Activated CD8-positive, alpha-beta memory T cell treated with anti-CD3 and anti-CD28 coated beads, Interleukin-2, amount 10 ng/mL, durations not matched to agents 7 days and 5 days (primary cell): Measurements from ENCODE around the gene GCNT1. TPM values are rescaled to one million over a fixed set of nuclear protein-coding genes. Genes with fewer than 3 reads are reported as not detected.

Source experiments
- ATAC-seq: fragments of 150-1000 bp; cut with Tn5 transposase; one replicate; pipeline ENCODE4 v1.10.0; 2021; ENCODE audit warnings: moderate library complexity
- CTCF ChIA-PET: fragments of 350-600 bp; sonication (Branson Sonifier 250); formaldehyde crosslinking; loops from one replicate; lab custom pipeline; 2021; ENCODE audit warnings: antibody characterized with exemption; lab: Charles Lee
- DNase-seq: peaks from one replicate; pipeline ENCODE4 v3.0.0-alpha.2; 2020
- H3K27ac Mint-ChIP-seq: one replicate; pipeline ENCODE4 v1.8.0; 2021; ENCODE audit warnings: mild to moderate bottlenecking, mixed read lengths
- H3K27me3 Mint-ChIP-seq: one replicate; pipeline ENCODE4 v1.8.0; 2021; ENCODE audit warnings: mixed read lengths
- H3K36me3 Mint-ChIP-seq: one replicate; pipeline ENCODE4 v1.8.0; 2021; ENCODE audit warnings: mild to moderate bottlenecking, mixed read lengths
- H3K4me1 Mint-ChIP-seq: one replicate; pipeline ENCODE4 v1.8.0; 2021; ENCODE audit warnings: mixed read lengths
- H3K4me3 Mint-ChIP-seq: one replicate; pipeline ENCODE4 v1.8.0; 2021; ENCODE audit warnings: mild to moderate bottlenecking, moderate library complexity, mixed read lengths
- H3K9me3 Mint-ChIP-seq: one replicate; pipeline ENCODE4 v1.8.0; 2022; ENCODE audit warnings: low read depth, mixed read lengths
- total RNA-seq, 2 experiments: library from RNA; stranded (reverse); gene quantifications; one replicate each; pipeline ENCODE4 v1.2.3, GENCODE V29; 2021

Gene GCNT1
- total RNA-seq = 10 to 100 TPM; 23.0 to 25.0 TPM

DNA sequence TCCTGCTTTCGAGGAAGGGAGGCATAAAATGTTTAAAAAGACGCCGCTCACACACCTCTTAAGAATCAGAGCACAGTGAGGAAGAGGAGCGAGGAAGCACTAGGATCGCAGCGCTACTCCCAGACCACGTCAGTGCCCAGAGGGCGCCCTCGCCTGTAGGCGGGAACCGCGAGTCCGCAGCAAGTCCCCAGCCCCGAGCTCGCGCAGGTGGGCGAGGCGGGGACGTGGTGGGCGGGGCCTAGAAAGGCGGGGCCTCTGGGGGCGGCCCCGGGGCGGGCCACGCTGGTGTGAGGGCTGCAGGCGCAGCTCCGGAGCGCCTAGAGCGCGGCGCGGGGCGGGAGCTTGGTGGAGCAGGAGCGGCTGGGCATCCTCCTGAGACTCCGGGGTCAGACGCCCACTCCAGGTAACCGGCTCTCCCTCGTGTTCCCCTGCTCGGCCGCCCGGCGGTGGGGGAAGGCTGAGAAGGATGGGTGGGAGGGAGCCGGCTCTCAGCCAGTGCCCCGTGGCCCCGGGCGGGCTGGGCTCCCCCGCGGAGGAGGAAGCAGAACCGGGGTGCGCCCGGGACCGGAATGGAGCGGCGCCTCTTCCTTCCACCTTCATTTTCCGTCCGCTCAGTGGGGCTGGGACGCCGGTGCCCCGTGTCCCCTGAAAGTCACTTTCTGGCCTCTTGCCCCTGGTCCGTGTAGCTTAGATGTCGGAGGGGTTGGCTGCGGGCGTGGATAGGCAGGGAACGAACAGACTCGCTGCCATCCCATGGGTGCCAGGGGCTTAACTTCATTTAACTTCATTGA lies at the start of gene GCNT1:
GCNT1 (plus strand) TSS at position 280 of the 791 bp plus-strand sequence. CDS start 43,200 bp downstream, outside the sequence.
- Mint-ChIP-seq H3K9me3 (no peaks in the 10 kb centered on the region), H3K36me3 (peaks cover 21% of the 10 kb centered on the region), H3K27ac (peak within 1 kb of the TSS; percentile 87), H3K27me3 (no peaks in the 10 kb centered on the region), H3K4me3 (peak within 1 kb of the TSS; percentile 89), H3K4me1 (peaks cover 48% of the 10 kb centered on the region)
- ATAC-seq (peak; percentile 97), DNase-seq (peak; percentile 95)
- CTCF ChIA-PET = interaction anchor here (0.6 to 12.6 kb wide), 18 partner anchors 13 to 1431 kb away, joined by 3 to 120 read pairs (median 5); partner anchors contain the start of gene CARNMT1

DNA sequence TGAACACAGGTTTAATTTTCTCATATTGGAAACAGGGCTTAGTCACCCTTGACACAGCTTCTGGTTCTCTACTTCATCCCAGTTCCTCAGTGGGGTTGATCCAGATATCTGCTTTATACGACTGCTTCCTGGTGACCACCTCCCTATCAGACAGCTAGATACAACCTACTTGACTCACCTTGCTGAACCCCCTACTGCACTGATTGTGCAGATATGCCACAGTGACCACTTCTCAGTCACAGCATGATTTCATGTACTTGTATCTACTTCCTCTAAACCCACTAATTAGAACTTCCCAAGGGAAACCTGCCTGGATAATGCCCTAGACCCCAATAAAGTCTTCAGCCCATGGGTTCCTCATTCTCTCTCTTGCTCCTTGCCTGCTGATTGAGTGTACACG lies 46.3 kb upstream of the GCNT1 start:
- CTCF ChIA-PET = interaction anchor here (1.2 kb wide), 1 partner anchor 28 kb away, joined by 3 read pairs; no protein-coding TSS in a partner anchor
- peaks cover 47% of the 10 kb centered on the region for H3K4me1 Mint-ChIP-seq
- H3K4me3 Mint-ChIP-seq = no peak overlapping the region
- DNase-seq = no peak
- ATAC-seq = no peak
- H3K36me3 Mint-ChIP-seq = peaks cover 27% of the 10 kb centered on the region
- H3K9me3 Mint-ChIP-seq = peaks cover 8% of the 10 kb centered on the region
- H3K27me3 Mint-ChIP-seq = no peaks in the 10 kb centered on the region
- H3K27ac Mint-ChIP-seq = no peak overlapping the region

DNA sequence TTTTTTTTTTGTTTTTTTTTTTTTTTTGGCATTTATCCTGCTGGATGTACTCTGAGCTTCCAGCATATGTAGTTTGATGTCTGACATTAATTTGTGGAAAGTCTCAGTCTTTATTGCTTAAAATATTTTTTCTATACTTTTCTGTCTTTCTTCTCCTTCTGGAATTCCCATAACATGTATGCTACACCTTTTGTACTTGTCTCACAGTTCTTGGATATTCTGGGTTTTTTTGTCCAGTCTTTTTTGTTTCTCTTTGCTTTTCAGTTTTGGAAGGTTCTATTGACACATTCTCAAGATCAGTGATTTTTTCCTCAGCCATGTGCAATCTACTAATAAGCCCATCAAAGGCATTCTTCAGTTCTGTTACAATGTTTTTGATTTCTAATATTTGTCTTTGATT lies 45.3 kb upstream of the GCNT1 start:
- no peak overlapping the region for H3K4me3 Mint-ChIP-seq
- H3K27me3 Mint-ChIP-seq = no peaks in the 10 kb centered on the region
- peaks cover 29% of the 10 kb centered on the region for H3K36me3 Mint-ChIP-seq
- no peak overlapping the region for H3K27ac Mint-ChIP-seq
- DNase-seq = no peak
- peaks cover 39% of the 10 kb centered on the region for H3K4me1 Mint-ChIP-seq
- CTCF ChIA-PET = interaction anchor here (1.2 kb wide), 1 partner anchor 27 kb away, joined by 3 read pairs; no protein-coding TSS in a partner anchor
- H3K9me3 Mint-ChIP-seq = peaks cover 8% of the 10 kb centered on the region
- ATAC-seq = no peak

DNA sequence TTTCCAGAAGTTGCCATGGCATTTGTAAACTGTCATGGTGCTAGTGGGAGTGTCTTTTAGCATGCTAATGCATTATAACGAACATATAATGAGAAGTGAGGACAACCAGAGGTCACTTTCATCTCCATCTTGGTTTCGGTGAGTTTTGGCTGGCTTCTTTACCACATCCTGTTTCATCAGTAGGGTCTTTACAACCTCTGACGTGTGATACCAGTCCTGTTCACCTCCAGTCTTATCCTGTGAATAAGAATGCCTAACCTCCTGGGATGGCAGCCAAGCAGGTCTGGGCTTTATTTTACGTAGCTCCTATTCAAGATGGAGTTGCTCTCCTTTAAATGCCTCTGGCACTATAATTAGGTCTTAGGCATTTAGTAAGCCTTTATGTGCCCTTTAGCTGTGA lies 44.3 kb upstream of the GCNT1 start:
- peak; percentile 36 for ATAC-seq
- CTCF ChIA-PET = no interaction called here
- Mint-ChIP-seq H3K4me1 (peaks cover 35% of the 10 kb centered on the region), H3K9me3 (peaks cover 8% of the 10 kb centered on the region), H3K4me3 (no peak overlapping the region), H3K27ac (peak overlapping the region; percentile 41), H3K27me3 (no peaks in the 10 kb centered on the region), H3K36me3 (peaks cover 29% of the 10 kb centered on the region)
- DNase-seq = peak; percentile 48

DNA sequence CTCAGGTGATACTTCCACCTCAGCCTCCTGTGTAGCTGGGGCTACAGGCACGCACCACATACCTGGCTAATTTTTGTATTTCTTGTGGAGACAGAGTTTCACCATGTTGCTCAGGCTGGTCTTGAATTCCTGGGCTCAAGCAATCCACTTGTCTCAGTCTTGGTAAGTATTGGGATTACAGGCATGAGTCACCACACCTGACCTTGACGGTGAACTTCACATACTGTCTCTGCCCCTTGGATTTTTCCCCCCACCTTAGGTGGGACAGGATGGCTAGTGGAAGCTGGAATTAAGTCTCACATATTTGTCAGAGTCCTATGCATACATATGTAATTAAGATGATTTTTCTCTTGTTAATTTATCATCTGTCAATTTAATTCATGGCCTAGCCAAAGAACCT lies 43.8 kb upstream of the GCNT1 start:
- CTCF ChIA-PET = no interaction called here
- H3K36me3 Mint-ChIP-seq = peaks cover 29% of the 10 kb centered on the region
- DNase-seq = no peak
- H3K9me3 Mint-ChIP-seq = peaks cover 8% of the 10 kb centered on the region
- H3K27ac Mint-ChIP-seq = peak overlapping the region; percentile 47
- no peaks in the 10 kb centered on the region for H3K27me3 Mint-ChIP-seq
- peaks cover 35% of the 10 kb centered on the region for H3K4me1 Mint-ChIP-seq
- no peak overlapping the region for H3K4me3 Mint-ChIP-seq
- ATAC-seq = peak; percentile 12

DNA sequence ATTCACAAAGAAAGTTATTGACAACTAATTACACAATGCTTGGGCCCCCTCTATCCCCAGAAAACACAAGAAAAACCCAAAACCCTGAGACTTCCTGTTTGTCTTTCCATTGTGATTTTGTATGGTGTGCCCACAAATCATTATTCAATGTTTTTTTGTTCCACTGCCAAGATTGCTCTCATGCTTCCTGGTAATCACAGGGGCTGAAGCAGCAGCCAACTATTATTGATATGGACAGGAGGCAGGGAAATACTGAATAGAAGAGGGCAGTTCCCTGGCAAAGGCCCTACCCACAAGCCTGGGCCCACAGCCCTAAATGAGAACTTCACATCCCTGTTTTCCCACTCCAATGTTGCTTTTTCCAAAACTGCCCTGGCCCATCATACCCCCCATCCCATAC lies 43.3 kb upstream of the GCNT1 start:
- CTCF ChIA-PET = no interaction called here
- ATAC-seq = no peak
- H3K27ac Mint-ChIP-seq = no peak overlapping the region

DNA sequence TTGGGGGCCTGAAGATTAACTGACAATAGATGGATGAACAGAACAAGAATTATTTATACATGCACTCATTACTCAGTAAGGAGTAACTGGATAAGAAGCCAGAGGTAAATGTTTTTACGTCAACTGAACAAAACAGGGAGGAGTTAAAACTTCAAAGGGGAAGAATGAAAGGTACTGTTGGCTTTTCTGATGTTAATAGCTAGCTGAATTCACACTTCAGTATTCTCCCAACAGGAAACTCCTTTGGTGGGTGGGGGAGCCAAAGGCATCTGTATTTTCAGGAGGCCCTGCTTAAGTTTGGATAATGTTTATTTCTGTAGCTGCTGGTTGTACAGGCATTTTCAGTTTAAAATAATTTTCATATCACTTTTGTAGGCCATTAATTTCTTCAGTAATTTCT lies 41.6 kb upstream of the GCNT1 start:
- H3K27me3 Mint-ChIP-seq = no peaks in the 10 kb centered on the region
- H3K36me3 Mint-ChIP-seq = peaks cover 33% of the 10 kb centered on the region
- CTCF ChIA-PET = interaction anchor here (1.2 kb wide), 1 partner anchor 24 kb away, joined by 3 read pairs; no protein-coding TSS in a partner anchor
- DNase-seq (no peak), ATAC-seq (no peak)
- H3K4me1 Mint-ChIP-seq = peaks cover 37% of the 10 kb centered on the region
- H3K9me3 Mint-ChIP-seq = peaks cover 8% of the 10 kb centered on the region
- H3K4me3 Mint-ChIP-seq = no peak overlapping the region
- no peak overlapping the region for H3K27ac Mint-ChIP-seq

More for the DNA sequence above, 43.3 kb upstream of the GCNT1 start:
- DNase-seq = no peak
- H3K4me3 Mint-ChIP-seq = no peak overlapping the region
- peaks cover 26% of the 10 kb centered on the region for H3K36me3 Mint-ChIP-seq
- H3K9me3 Mint-ChIP-seq = peaks cover 8% of the 10 kb centered on the region
- no peaks in the 10 kb centered on the region for H3K27me3 Mint-ChIP-seq
- H3K4me1 Mint-ChIP-seq = peaks cover 35% of the 10 kb centered on the region

DNA sequence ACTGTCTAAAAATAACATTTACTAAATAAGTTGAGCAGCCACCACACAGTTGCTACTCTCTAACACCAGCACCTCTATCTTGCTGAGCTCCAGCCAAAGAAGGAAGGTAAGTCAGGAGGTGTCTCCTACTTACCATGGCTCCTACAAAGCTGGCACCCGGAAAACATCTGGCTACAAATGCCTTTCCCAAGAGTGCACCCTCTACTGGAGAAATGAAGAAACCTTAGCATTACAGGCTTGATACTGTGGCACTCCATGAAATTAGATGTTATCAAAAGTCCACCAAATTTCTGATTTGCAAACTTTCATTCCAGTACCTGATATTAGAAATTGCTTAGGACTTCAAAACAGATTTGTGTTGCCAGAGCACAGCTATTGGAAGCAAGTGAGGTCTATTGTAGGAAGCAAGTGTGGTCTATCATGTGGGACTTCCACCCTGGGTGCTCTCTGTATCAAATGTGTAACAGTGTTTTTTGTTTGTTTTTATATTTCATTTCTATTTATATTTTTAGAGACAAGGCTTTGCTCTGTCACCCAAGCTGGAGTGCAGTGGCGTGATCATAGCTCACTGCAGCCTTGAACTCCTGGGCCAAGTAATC lies 39.1 kb upstream of the GCNT1 start:
- H3K4me1 Mint-ChIP-seq = peaks cover 38% of the 10 kb centered on the region
- H3K9me3 Mint-ChIP-seq = no peaks in the 10 kb centered on the region
- DNase-seq (no peak), ATAC-seq (no peak)
- H3K27me3 Mint-ChIP-seq = no peaks in the 10 kb centered on the region
- no peak overlapping the region for H3K4me3 Mint-ChIP-seq
- peaks cover 18% of the 10 kb centered on the region for H3K36me3 Mint-ChIP-seq
- CTCF ChIA-PET = interaction anchor here (0.6 to 1.8 kb wide), 9 partner anchors 10 to 557 kb away, joined by 3 to 8 read pairs (median 4); no protein-coding TSS in a partner anchor
- no peak overlapping the region for H3K27ac Mint-ChIP-seq

DNA sequence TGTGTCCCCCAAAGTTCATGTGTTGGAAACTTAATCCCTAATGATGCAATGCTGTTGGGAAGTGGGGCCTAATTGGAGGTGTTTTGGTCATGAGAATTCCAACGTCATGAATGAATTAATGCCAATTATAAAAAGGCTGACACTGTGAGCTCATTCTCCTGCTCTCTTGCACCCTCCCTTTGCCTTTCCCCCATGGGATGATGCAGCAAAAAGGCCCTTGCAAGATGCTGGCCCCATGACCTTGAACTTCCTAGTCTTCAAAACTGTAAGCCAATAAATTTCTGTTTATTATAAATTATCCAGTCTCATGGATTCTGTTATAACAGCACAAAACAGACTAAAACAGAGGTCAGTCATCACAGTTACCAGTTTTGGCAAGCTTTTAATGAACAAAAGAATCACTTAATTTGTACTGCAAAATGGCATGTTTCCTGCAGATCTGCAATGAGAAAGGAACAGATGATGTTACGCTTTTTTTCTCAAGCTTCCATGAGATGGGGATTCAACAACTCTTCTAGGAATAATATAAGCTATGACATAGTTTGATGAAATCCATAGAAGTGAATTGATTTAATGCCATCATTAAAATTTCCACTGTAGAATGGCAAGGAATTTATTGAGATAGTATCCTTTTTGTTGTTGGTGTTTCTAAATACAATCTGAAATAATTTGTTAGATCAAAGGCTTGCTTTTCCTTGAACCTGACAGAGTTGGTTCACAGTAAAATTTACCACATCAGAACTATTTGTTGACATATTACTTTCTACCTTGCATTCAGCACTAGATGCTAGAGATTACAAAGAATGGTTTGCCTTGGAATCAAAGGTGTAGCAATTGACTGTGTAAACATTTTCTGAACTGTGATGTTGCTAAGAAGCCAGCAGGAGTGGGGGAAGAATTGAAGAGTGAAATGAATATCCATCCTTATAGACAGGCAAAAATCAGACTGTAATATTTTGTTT lies 35.5 kb upstream of the GCNT1 start:
- peak; percentile 45 for ATAC-seq
- Mint-ChIP-seq H3K36me3 (peaks cover 9% of the 10 kb centered on the region), H3K27me3 (no peaks in the 10 kb centered on the region), H3K4me1 (peaks cover 31% of the 10 kb centered on the region), H3K27ac (peak overlapping the region; percentile 75), H3K4me3 (peak overlapping the region; percentile 4), H3K9me3 (no peaks in the 10 kb centered on the region)
- no peak for DNase-seq
- CTCF ChIA-PET = interaction anchor here (0.5 to 1.0 kb wide), 3 partner anchors 19 to 47 kb away, joined by 3 to 4 read pairs (median 3); no protein-coding TSS in a partner anchor

DNA sequence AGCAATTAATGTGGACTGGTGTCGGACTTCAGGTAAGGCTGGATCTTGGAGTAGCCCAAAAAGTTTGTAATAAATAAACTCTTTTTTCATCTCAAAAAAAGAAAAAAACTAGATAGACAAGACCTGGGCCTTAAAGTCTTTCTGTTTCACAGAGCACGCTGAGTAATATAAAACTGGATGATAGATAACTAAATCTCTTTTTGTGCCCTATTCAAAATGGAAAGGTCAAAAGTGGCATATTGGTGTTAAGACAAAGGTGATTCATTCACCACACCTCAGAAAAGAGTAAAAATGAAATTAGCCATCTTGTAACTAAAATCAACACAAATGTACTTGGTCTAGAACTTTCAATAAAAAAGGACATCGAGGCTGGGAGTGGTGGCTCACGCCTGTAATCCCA lies 34.5 kb upstream of the GCNT1 start:
- Mint-ChIP-seq H3K27ac (peak overlapping the region; percentile 75), H3K4me3 (no peak overlapping the region), H3K4me1 (peaks cover 31% of the 10 kb centered on the region), H3K9me3 (no peaks in the 10 kb centered on the region), H3K27me3 (no peaks in the 10 kb centered on the region), H3K36me3 (peaks cover 9% of the 10 kb centered on the region)
- DNase-seq (no peak), ATAC-seq (peak; percentile 75)
- CTCF ChIA-PET = interaction anchor here (1.0 kb wide), 2 partner anchors 20 to 23 kb away, joined by 3 read pairs; no protein-coding TSS in a partner anchor

DNA sequence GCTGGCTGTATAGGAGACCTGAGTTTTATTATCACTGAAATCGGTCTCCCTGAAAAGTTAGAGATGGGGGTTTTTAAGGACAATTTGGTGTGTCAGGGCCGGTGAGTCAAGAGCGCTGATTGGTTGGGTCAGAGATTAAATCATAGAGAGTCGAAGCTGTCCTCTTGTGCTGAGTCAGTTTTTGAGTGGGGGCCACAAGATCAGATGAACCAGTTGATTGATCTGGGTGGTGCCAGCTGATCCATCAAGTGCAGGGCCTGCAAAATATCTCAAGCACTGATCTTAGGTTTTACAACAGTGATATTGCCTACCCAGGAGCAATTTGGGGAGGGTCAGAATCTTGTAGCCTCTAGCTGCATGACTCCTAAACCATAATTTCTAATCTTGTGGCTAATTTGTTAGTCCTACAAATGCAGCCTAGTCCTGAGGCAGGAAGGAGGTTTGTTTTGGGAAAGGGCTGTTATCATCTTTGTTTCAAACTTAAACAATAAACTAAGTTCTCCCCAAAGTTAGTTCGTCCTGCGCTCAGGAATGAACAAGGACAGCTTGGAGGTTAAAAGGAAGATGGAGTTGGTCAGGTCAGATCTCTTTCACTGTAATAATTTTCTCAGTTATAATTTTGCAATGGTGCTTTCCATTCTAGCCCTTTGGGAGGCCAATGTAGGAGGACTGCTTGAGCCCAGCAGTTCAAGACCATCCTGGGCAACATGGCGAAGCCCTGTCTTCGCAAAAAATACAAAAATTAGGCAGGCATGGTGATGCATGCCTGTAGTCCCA lies 33.1 kb upstream of the GCNT1 start:
- DNase-seq (no peak), ATAC-seq (no peak)
- no peak overlapping the region for H3K27ac Mint-ChIP-seq

DNA sequence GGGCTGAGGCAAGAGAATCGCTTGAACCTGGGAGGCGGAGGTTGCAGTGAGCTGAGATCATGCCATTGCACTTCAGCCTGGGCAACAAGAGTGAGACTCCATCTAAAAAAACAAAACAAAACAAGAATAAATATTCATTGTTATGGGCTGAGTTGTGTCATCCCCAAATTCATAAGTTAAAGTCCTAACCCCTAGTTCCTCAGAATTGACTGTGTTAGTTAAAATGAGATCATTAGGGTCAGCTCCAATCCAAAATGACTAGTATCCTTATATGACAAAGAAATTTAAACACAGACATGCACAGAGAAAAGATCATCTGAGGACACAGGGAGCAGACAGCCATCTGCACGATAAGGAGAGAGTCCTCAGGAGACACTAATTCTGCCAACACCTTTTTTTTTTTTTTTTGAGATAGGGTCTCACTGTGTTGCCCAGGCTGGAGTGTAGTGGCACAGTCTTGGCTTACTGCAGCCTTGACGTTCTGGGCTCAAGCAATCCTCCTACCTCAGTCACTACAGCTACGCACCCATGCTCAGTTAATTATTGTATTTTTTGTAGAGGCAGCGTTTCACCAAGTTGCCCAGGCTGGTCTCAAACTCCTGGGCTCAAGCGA lies 32.1 kb upstream of the GCNT1 start:
- no peak overlapping the region for H3K4me3 Mint-ChIP-seq
- no peaks in the 10 kb centered on the region for H3K9me3 Mint-ChIP-seq
- H3K4me1 Mint-ChIP-seq = peaks cover 31% of the 10 kb centered on the region
- CTCF ChIA-PET = interaction anchor here (1.0 to 1.1 kb wide), 2 partner anchors 22 to 25 kb away, joined by 3 read pairs; no protein-coding TSS in a partner anchor
- DNase-seq (no peak), ATAC-seq (no peak)
- no peaks in the 10 kb centered on the region for H3K27me3 Mint-ChIP-seq
- H3K36me3 Mint-ChIP-seq = peaks cover 4% of the 10 kb centered on the region
- H3K27ac Mint-ChIP-seq = no peak overlapping the region

More for the DNA sequence above, 33.1 kb upstream of the GCNT1 start:
- Mint-ChIP-seq H3K4me1 (peaks cover 31% of the 10 kb centered on the region), H3K4me3 (no peak overlapping the region), H3K36me3 (peaks cover 9% of the 10 kb centered on the region), H3K9me3 (no peaks in the 10 kb centered on the region), H3K27me3 (no peaks in the 10 kb centered on the region)
- CTCF ChIA-PET = interaction anchor here (0.7 to 1.3 kb wide), 4 partner anchors 13 to 25 kb away, joined by 3 to 6 read pairs (median 3); no protein-coding TSS in a partner anchor
